Colonic mucosa (tissue), 4 donors: ENCODE results near the gene NDUFA12. TPM values are rescaled to one million over a fixed set of nuclear protein-coding genes. Genes with fewer than 3 reads are reported as not detected.

ENCODE experiments used
- DNase-seq: peaks from one replicate; pipeline ENCODE4 v3.0.0-alpha.2; 2020
- H3K27ac ChIP-seq: fragments of 200-600 bp; one replicate; pipeline ENCODE4 v1.8.0; 2021
- H3K27me3 ChIP-seq: fragments of 200-600 bp; one replicate; pipeline ENCODE4 v1.8.0; 2021
- H3K36me3 ChIP-seq: fragments of 200-600 bp; one replicate; pipeline ENCODE4 v1.8.0; 2021
- H3K4me1 ChIP-seq: fragments of 200-600 bp; one replicate; pipeline ENCODE4 v1.8.0; 2021; ENCODE audit warnings: mild to moderate bottlenecking
- H3K4me3 ChIP-seq: fragments of 200-600 bp; one replicate; pipeline ENCODE4 v1.8.0; 2021
- H3K9ac ChIP-seq, 2 donors: one replicate each; pipeline ENCODE4 v1.7.0; 2013; ENCODE audit warnings: control low read depth in 2 of 2, low read depth in 2 of 2, low read length in 2 of 2
- H3K9me3 ChIP-seq: fragments of 200-600 bp; one replicate; pipeline ENCODE4 v1.8.0; 2021
- CTCF ChIP-seq: fragments of 200-600 bp; IDR thresholded peaks from one replicate; pipeline ENCODE4 v1.8.0; 2022; ENCODE audit warnings: antibody characterized with exemption, mild to moderate bottlenecking
- intact Hi-C: fragments of 100-400 bp; cut with DNase I; formaldehyde crosslinking; loops from one replicate; pipeline ENCODE4 v1.14.1; 2022
- total RNA-seq, 2 donors: library from RNA; stranded (reverse); fragmentation: NEBNext Ultra II Directional in 1 of 2; extraction: Animal tissue kit (Norgen Biotek cat#: 25700) in 1 of 2; gene quantifications; one replicate each; pipeline ENCODE4 v1.2.1, GENCODE V29; 2021
- donor health status: healthy.
- donor health status: DM: no; HTN: no; CAD: no.
- donor health status: DM: no; HTN: no; CAD: no.

NDUFA12 gene
- total RNA-seq, 2 donors from 2014 or later = 136 to 151 TPM

GRCh38 chr12:94982456-94982855 lies 21.0 kb downstream of the NDUFA12 start:
- H3K9ac ChIP-seq = no peak overlapping the region
- H3K9me3 ChIP-seq = no peaks in the 10 kb centered on the region
- H3K27ac ChIP-seq = no peak overlapping the region
- H3K27me3 ChIP-seq = no peaks in the 10 kb centered on the region
- no peak overlapping the region for H3K4me3 ChIP-seq
- TF ChIP-seq CTCF = no peak
- intact Hi-C loops = no loop called here
- no peaks in the 10 kb centered on the region for H3K4me1 ChIP-seq
- DNase-seq = no peak
- H3K36me3 ChIP-seq = no peaks in the 10 kb centered on the region

GRCh38 chr12:94980577-94980976 lies 22.9 kb downstream of the NDUFA12 start:
- Histone ChIP-seq H3K9ac (no peak overlapping the region), H3K36me3 (no peaks in the 10 kb centered on the region), H3K4me3 (no peak overlapping the region), H3K27me3 (no peaks in the 10 kb centered on the region), H3K27ac (no peak overlapping the region), H3K9me3 (no peaks in the 10 kb centered on the region), H3K4me1 (no peaks in the 10 kb centered on the region)
- intact Hi-C loops = no loop called here
- DNase-seq = no peak
- TF ChIP-seq CTCF = peak; percentile 23

GRCh38 chr12:94979941-94980340 lies 23.6 kb downstream of the NDUFA12 start:
- Histone ChIP-seq H3K9me3 (no peaks in the 10 kb centered on the region), H3K9ac (no peak overlapping the region), H3K4me3 (no peak overlapping the region), H3K27me3 (no peaks in the 10 kb centered on the region), H3K27ac (no peak overlapping the region), H3K4me1 (no peaks in the 10 kb centered on the region), H3K36me3 (no peaks in the 10 kb centered on the region)
- intact Hi-C loops = no loop called here
- TF ChIP-seq CTCF = no peak
- no peak for DNase-seq

GRCh38 chr12:94977766-94978468 lies 25.6 kb downstream of the NDUFA12 start:
- Histone ChIP-seq H3K9ac (no peak overlapping the region), H3K36me3 (no peaks in the 10 kb centered on the region), H3K27me3 (no peaks in the 10 kb centered on the region), H3K4me1 (no peaks in the 10 kb centered on the region), H3K27ac (no peak overlapping the region), H3K4me3 (no peak overlapping the region), H3K9me3 (no peaks in the 10 kb centered on the region)
- intact Hi-C loops = no loop called here
- TF ChIP-seq CTCF = no peak
- DNase-seq = no peak

DNA sequence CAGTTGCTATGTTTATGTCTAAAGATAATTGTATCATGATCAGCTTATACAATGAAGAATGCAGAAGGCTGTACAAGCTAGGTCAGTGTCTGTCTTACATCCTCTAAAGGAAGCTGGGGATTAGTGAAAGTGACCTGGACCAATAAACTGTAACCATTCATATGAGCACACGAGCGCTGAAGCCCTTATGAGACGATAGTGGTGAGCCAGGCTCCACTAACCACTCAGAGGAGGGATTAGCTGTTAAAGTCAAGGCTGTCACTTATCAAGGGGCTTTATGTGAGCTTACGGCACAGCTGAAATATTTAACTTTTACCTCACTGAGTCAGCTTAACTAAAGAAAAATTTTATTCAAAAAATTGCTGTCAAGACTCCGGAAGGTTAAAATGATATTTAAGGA lies 30.3 kb downstream of the NDUFA12 start:
- intact Hi-C loops = no loop called here
- no peak for DNase-seq

More for the DNA sequence above, 30.3 kb downstream of the NDUFA12 start:
- Histone ChIP-seq H3K27me3 (no peaks in the 10 kb centered on the region), H3K4me1 (no peaks in the 10 kb centered on the region), H3K9ac (no peak overlapping the region), H3K36me3 (peaks cover 4% of the 10 kb centered on the region), H3K4me3 (no peak overlapping the region), H3K9me3 (no peaks in the 10 kb centered on the region), H3K27ac (no peak overlapping the region)
- TF ChIP-seq CTCF = no peak
